Mesenchymal stem cell (in vitro differentiated cells and primary cell): ENCODE results near the gene MGLL.

Experiments
- DNase-seq: peaks from one replicate; pipeline ENCODE4 v3.0.0-alpha.2; 2013
- H2AFZ ChIP-seq: one replicate; pipeline ENCODE4 v1.6.1; 2013; ENCODE audit warnings: low read depth, mild to moderate bottlenecking, control low read depth, inconsistent platforms, low read length, moderate library complexity
- H2AK5ac ChIP-seq: 2 replicates; pipeline ENCODE4 v1.6.1; 2013; ENCODE audit warnings: low read length, moderate library complexity, mild to moderate bottlenecking, inconsistent platforms; ENCODE audit not compliant: severe bottlenecking
- H2BK120ac ChIP-seq: one replicate; pipeline ENCODE4 v1.6.1; 2013; ENCODE audit warnings: low read depth, mild to moderate bottlenecking, inconsistent platforms, low read length, moderate library complexity
- H2BK12ac ChIP-seq, 2 experiments: one replicate each; pipeline ENCODE4 v1.6.1; 2013; ENCODE audit warnings: inconsistent platforms in 2 of 2, low read length in 2 of 2, mild to moderate bottlenecking in 2 of 2, moderate library complexity in 2 of 2, control low read depth in 1 of 2
- H2BK15ac ChIP-seq: one replicate; pipeline ENCODE4 v1.6.1; 2013; ENCODE audit warnings: mild to moderate bottlenecking, low read depth, inconsistent platforms; ENCODE audit not compliant: poor library complexity, severe bottlenecking
- H2BK5ac ChIP-seq: 2 replicates; pipeline ENCODE4 v1.6.1; 2013; ENCODE audit warnings: low read depth, mild to moderate bottlenecking, low read length, control low read depth, inconsistent platforms; ENCODE audit not compliant: poor library complexity, severe bottlenecking
- H3K14ac ChIP-seq, 2 experiments: one replicate each; pipeline ENCODE4 v1.6.1; 2013; ENCODE audit warnings: inconsistent platforms in 2 of 2, low read length in 2 of 2, control low read depth in 1 of 2, mild to moderate bottlenecking in 1 of 2, moderate library complexity in 1 of 2
- H3K18ac ChIP-seq, 2 experiments: one replicate each; pipeline ENCODE4 v1.6.1; 2013; ENCODE audit warnings: inconsistent platforms in 2 of 2, low read length in 2 of 2, control low read depth in 1 of 2, low read depth in 1 of 2, mild to moderate bottlenecking in 1 of 2
- H3K23ac ChIP-seq, 2 experiments: one replicate each; pipeline ENCODE4 v1.6.1; 2013; ENCODE audit warnings: inconsistent platforms in 2 of 2, low read length in 2 of 2, mild to moderate bottlenecking in 2 of 2, moderate library complexity in 2 of 2, control low read depth in 1 of 2
- H3K27ac ChIP-seq: 2 replicates; pipeline ENCODE4 v1.5.1; 2013; ENCODE audit warnings: mild to moderate bottlenecking, moderate library complexity, low read length, control low read depth, inconsistent platforms; ENCODE audit not compliant: poor library complexity, severe bottlenecking
- H3K27me3 ChIP-seq, 2 experiments: 2 replicates each; pipeline versions ENCODE4 v1.6.1 to v1.7.0; 2013; ENCODE audit warnings: low read length in 2 of 2, mild to moderate bottlenecking in 2 of 2, moderate library complexity in 2 of 2, control low read depth in 1 of 2, inconsistent platforms in 1 of 2; ENCODE audit not compliant: control insufficient read depth in 1 of 2, insufficient read depth in 1 of 2
- H3K36me3 ChIP-seq, 2 experiments: 2 replicates each; pipeline versions ENCODE4 v1.6.1 to v1.7.0; 2013; ENCODE audit warnings: low read length in 2 of 2, control low read depth in 1 of 2, inconsistent platforms in 1 of 2, low read depth in 1 of 2, mild to moderate bottlenecking in 1 of 2; ENCODE audit not compliant: insufficient read depth in 2 of 2, control insufficient read depth in 1 of 2
- H3K4ac ChIP-seq, 2 experiments: one replicate each; pipeline ENCODE4 v1.6.1; 2013; ENCODE audit warnings: inconsistent platforms in 2 of 2, low read length in 2 of 2, mild to moderate bottlenecking in 2 of 2, moderate library complexity in 2 of 2, control low read depth in 1 of 2, low read depth in 1 of 2
- H3K4me1 ChIP-seq: 2 replicates; pipeline ENCODE4 v1.6.1; 2013; ENCODE audit warnings: low read depth, low read length, control low read depth; ENCODE audit not compliant: control insufficient read depth, insufficient read depth
- H3K4me2 ChIP-seq: 2 replicates; pipeline ENCODE4 v1.6.1; 2013; ENCODE audit warnings: low read length, mild to moderate bottlenecking, inconsistent platforms; ENCODE audit not compliant: poor library complexity, severe bottlenecking
- H3K4me3 ChIP-seq, 2 experiments: 2 replicates each; pipeline versions ENCODE4 v1.5.1 to v1.7.0; 2013; ENCODE audit warnings: low read length in 2 of 2, mild to moderate bottlenecking in 2 of 2, control low read depth in 1 of 2, low read depth in 1 of 2; ENCODE audit not compliant: insufficient read depth in 1 of 2
- H3K79me1 ChIP-seq: replicated peaks from 2 replicates; pipeline ENCODE4 v1.6.1; 2013; ENCODE audit warnings: mild to moderate bottlenecking, control low read depth, low read length, inconsistent platforms; ENCODE audit not compliant: poor library complexity, severe bottlenecking
- H3K9ac ChIP-seq: 2 replicates; pipeline ENCODE4 v1.7.0; 2013; ENCODE audit warnings: mild to moderate bottlenecking, low read length, moderate library complexity
- H3K9me3 ChIP-seq: 2 replicates; pipeline ENCODE4 v1.7.0; 2013; ENCODE audit warnings: mild to moderate bottlenecking, low read length; ENCODE audit not compliant: control insufficient read depth
- H4K8ac ChIP-seq: one replicate; pipeline ENCODE4 v1.6.1; 2013; ENCODE audit warnings: inconsistent platforms, mild to moderate bottlenecking, low read length, moderate library complexity
- H4K91ac ChIP-seq: one replicate; pipeline ENCODE4 v1.6.1; 2013; ENCODE audit warnings: mild to moderate bottlenecking, low read length, inconsistent platforms
- WGBS: methylation state at CpG from one replicate; pipeline ENCODE4 v1.1.7; 2013; ENCODE audit warnings: mixed read lengths; 5-methylcytosine and 5-hydroxymethylcytosine counted together

MGLL gene

DNA sequence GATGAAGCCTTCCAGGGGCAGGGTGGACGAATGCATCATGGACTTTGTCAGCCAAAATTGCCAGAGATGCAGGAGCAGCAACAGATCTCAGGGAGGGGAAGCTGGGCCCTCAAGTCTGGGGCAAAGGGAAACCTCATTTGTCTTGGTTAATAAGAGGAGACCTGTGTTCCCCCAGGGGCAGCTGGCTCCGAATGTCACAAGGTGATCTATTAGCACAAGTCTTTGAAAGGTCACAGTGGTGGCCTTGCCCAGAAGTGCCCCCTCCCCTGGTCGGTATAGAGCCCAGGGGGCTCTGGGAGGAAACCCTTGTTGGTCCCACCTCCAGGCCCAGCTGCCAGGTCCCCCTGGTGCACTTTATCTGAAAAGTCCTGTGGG, 103.4 kb downstream of the MGLL start:
- peaks cover 57 to 61% of the 10 kb centered on the region in 2 experiments for H3K36me3 ChIP-seq
- no peak overlapping the region for H3K14ac ChIP-seq
- no peak overlapping the region for H2BK5ac ChIP-seq
- no peaks in the 10 kb centered on the region for H3K9me3 ChIP-seq
- no peak overlapping the region for H4K91ac ChIP-seq
- H3K18ac ChIP-seq, result no peak overlapping the region
- no peaks in the 10 kb centered on the region for H3K27me3 ChIP-seq
- no peak overlapping the region for H2BK12ac ChIP-seq
- no peak for DNase-seq
- H3K27ac ChIP-seq, result no peak overlapping the region
- H3K23ac ChIP-seq, result no peak overlapping the region
- no peak overlapping the region for H4K8ac ChIP-seq
- peaks cover 42% of the 10 kb centered on the region for H3K79me1 ChIP-seq
- H3K4me2 ChIP-seq, result no peak overlapping the region
- no peak overlapping the region for H3K4ac ChIP-seq
- WGBS, result 70% methylated on average over 3 of the region's 3 CpGs
- H3K4me3 ChIP-seq, result no peak overlapping the region
- H3K4me1 ChIP-seq, result peaks cover 19% of the 10 kb centered on the region
- no peak overlapping the region for H2AK5ac ChIP-seq
- H2AFZ ChIP-seq, result no peak overlapping the region
- H3K9ac ChIP-seq, result no peak overlapping the region
- H2BK120ac ChIP-seq, result no peak overlapping the region
- no peak overlapping the region for H2BK15ac ChIP-seq

DNA sequence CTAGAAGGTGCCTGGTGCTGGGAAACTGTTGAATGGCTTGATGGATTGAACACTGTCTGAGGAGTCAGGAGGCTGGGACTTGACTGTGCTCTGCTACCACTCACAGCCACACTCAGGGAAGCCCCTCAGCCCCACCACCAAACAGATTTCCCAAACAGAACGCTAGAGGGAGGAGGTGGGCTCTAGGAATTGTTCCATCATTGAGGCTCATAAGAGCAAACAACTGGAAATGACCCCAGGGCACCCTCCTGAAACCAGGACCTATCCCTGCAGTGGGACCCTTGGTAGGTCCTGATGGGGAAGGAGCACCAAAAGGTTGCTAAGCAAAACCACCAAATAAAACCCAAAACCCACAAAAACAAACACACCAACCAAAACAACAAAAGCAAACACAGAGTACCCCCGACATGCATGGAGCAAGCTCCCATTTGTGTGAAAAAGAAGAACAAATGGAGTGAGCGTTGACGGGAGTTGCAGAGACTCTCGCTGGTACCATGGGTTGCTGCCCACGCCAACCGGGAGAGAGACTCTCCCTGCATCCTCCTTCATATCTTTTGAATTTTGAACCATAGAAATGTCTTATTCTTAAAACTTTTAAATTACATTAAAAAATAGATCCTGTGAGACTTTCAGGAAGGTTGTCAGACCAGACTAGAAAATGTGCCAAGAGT, 103.9 kb downstream of the MGLL start:
- DNase-seq, result no peak

GRCh38 chr3:127717357-127718244, 104.7 kb downstream of the MGLL start:
- no peak overlapping the region for H3K14ac ChIP-seq
- WGBS, result 87% methylated on average over 14 of the region's 14 CpGs
- H3K79me1 ChIP-seq, result peaks cover 44% of the 10 kb centered on the region
- H2AFZ ChIP-seq, result no peak overlapping the region
- no peak for DNase-seq
- H2BK15ac ChIP-seq, result no peak overlapping the region
- no peak overlapping the region for H2BK12ac ChIP-seq
- no peak overlapping the region for H3K4me3 ChIP-seq
- H3K4ac ChIP-seq, result no peak overlapping the region
- no peak overlapping the region for H3K27ac ChIP-seq
- H2BK120ac ChIP-seq, result no peak overlapping the region
- no peak overlapping the region for H3K18ac ChIP-seq
- H3K36me3 ChIP-seq, result peaks cover 64 to 72% of the 10 kb centered on the region in 2 experiments
- no peak overlapping the region for H3K23ac ChIP-seq
- H3K4me2 ChIP-seq, result no peak overlapping the region
- H3K9me3 ChIP-seq, result no peaks in the 10 kb centered on the region
- no peak overlapping the region for H2BK5ac ChIP-seq
- H3K9ac ChIP-seq, result no peak overlapping the region
- no peak overlapping the region for H4K91ac ChIP-seq
- H2AK5ac ChIP-seq, result no peak overlapping the region
- H4K8ac ChIP-seq, result no peak overlapping the region
- no peaks in the 10 kb centered on the region for H3K27me3 ChIP-seq
- peaks cover 16% of the 10 kb centered on the region for H3K4me1 ChIP-seq

More for the DNA sequence above, 103.9 kb downstream of the MGLL start:
- Histone ChIP-seq H3K4me2 (no peak overlapping the region), H3K9me3 (no peaks in the 10 kb centered on the region), H3K23ac (no peak overlapping the region), H4K91ac (no peak overlapping the region), H3K4me3 (no peak overlapping the region), H4K8ac (no peak overlapping the region), H2BK120ac (no peak overlapping the region), H2BK15ac (no peak overlapping the region), H2BK5ac (no peak overlapping the region), H3K27me3 (no peaks in the 10 kb centered on the region), H3K14ac (no peak overlapping the region), H3K79me1 (peaks cover 43% of the 10 kb centered on the region), H3K4me1 (peaks cover 20% of the 10 kb centered on the region), H3K18ac (no peak overlapping the region), H2BK12ac (no peak overlapping the region), H3K27ac (no peak overlapping the region), H2AK5ac (no peak overlapping the region), H3K36me3 (peaks cover 57 to 65% of the 10 kb centered on the region in 2 experiments), H3K9ac (no peak overlapping the region), H2AFZ (no peak overlapping the region), H3K4ac (no peak overlapping the region)
- WGBS, result 93% methylated on average over 4 of the region's 7 CpGs

DNA sequence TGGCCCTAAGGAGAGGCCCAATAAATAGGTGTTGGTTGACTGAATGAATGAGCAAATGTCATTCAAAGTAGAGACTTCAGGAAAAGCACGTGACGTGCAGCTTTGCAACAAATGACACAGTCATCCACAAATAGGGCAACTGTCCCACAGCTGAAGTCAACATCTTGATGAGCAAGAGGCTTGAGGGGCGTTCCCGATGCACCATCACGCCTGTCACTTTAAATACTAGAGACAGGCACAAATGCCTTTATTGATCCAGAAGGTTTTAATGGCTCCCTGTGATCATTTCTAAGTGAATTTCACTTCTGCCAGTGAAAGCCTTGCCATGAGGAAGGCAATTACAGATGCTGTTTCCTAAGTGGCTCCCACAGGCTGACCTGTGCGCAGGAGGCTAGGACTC, 105.9 kb downstream of the MGLL start:
- 95% methylated on average over 6 of the region's 6 CpGs for WGBS
- Histone ChIP-seq H3K9me3 (no peaks in the 10 kb centered on the region), H3K9ac (no peak overlapping the region)

More for the DNA sequence above, 105.9 kb downstream of the MGLL start:
- Histone ChIP-seq H3K4me2 (no peak overlapping the region), H4K91ac (no peak overlapping the region), H3K4me1 (peaks cover 12% of the 10 kb centered on the region), H3K18ac (no peak overlapping the region), H2BK12ac (no peak overlapping the region), H3K27me3 (no peaks in the 10 kb centered on the region), H3K23ac (no peak overlapping the region), H3K4ac (no peak overlapping the region), H2BK120ac (no peak overlapping the region), H4K8ac (no peak overlapping the region), H2BK5ac (no peak overlapping the region), H3K27ac (no peak overlapping the region), H2AFZ (no peak overlapping the region), H3K14ac (no peak overlapping the region), H2AK5ac (no peak overlapping the region), H3K4me3 (no peak overlapping the region), H3K36me3 (peaks cover 62 to 80% of the 10 kb centered on the region in 2 experiments), H3K79me1 (peaks cover 49% of the 10 kb centered on the region), H2BK15ac (no peak overlapping the region)
- DNase-seq, result no peak
